GM21447 (cell line): Measurements from ENCODE around the gene PSG11.
"Not testable (repeated sequence)": the region's sequence is repeated elsewhere in the genome, so short reads cannot be mapped to it uniquely, and the experiment has no call there.

Experiments
- ATAC-seq: cut with Tn5 transposase; IDR thresholded peaks from one replicate; pipeline ENCODE4 v1.9.1; 2021; ENCODE audit not compliant: unreplicated experiment

Gene PSG11

GRCh38 chr19:43026369-43026768, at the start of gene PSG11:
Gene PSG11, minus strand, starts transcription at chr19:43026469. Its CDS starts 97 bp downstream, at chr19:43026372.
- ATAC-seq: not testable (repeated sequence)

GRCh38 chr19:43062418-43062817, 36.1 kb upstream of the PSG11 start:
- ATAC-seq: not testable (repeated sequence)

GRCh38 chr19:43061326-43061725, 35.1 kb upstream of the PSG11 start:
- ATAC-seq: not testable (repeated sequence)

- not testable (repeated sequence) for ATAC-seq
Measured at GRCh38 chr19:43060254-43060653, 34.0 kb upstream of the PSG11 start.

GRCh38 chr19:43059482-43059881, 33.2 kb upstream of the PSG11 start:
- ATAC-seq: not testable (repeated sequence)

- not testable (repeated sequence) for ATAC-seq
Measured at GRCh38 chr19:43058440-43058839, 32.2 kb upstream of the PSG11 start.

- ATAC-seq: not testable (repeated sequence)
Measured at GRCh38 chr19:43047966-43048365, 21.7 kb upstream of the PSG11 start.

- not testable (repeated sequence) for ATAC-seq
Measured at GRCh38 chr19:43046578-43046977, 20.3 kb upstream of the PSG11 start.

GRCh38 chr19:43043492-43044180, 17.4 kb upstream of the PSG11 start:
- ATAC-seq: not testable (repeated sequence)

- ATAC-seq: not testable (repeated sequence)
Measured at GRCh38 chr19:43031645-43032044, 5.4 kb upstream of the PSG11 start.

GRCh38 chr19:43028866-43029265, 2.6 kb upstream of the PSG11 start:
- no peak for ATAC-seq

- not testable (repeated sequence) for ATAC-seq
Measured at GRCh38 chr19:43027985-43028384, 1.7 kb upstream of the PSG11 start.

GRCh38 chr19:43027061-43027460, 792 bp upstream of the PSG11 start:
- not testable (repeated sequence) for ATAC-seq

- ATAC-seq: not testable (repeated sequence)
Measured at GRCh38 chr19:43022098-43022497, 4.2 kb downstream of the PSG11 start.

- ATAC-seq: not testable (repeated sequence)
Measured at GRCh38 chr19:43021629-43022028, 4.6 kb downstream of the PSG11 start.

- ATAC-seq: not testable (repeated sequence)
Measured at GRCh38 chr19:43019588-43019987, 6.7 kb downstream of the PSG11 start.

- not testable (repeated sequence) for ATAC-seq
Measured at GRCh38 chr19:43005841-43006240, 20.4 kb downstream of the PSG11 start.

GRCh38 chr19:43004846-43005245, 21.4 kb downstream of the PSG11 start:
- ATAC-seq: not testable (repeated sequence)

GRCh38 chr19:43003634-43004033, 22.6 kb downstream of the PSG11 start:
- not testable (repeated sequence) for ATAC-seq

GRCh38 chr19:43002948-43003347, 23.3 kb downstream of the PSG11 start:
- ATAC-seq: not testable (repeated sequence)

- ATAC-seq: not testable (repeated sequence)
Measured at GRCh38 chr19:42996161-42996560, 30.1 kb downstream of the PSG11 start.

GRCh38 chr19:42992029-42992604, 34.2 kb downstream of the PSG11 start:
- ATAC-seq: not testable (repeated sequence)
